GM10266 (cell line): ENCODE measurements around the gene ART5.
"Not testable (repeated sequence)": the region's sequence is repeated elsewhere in the genome, so short reads cannot be mapped to it uniquely, and the experiment has no call there.

ENCODE experiments used
- DNase-seq: peaks from one replicate; pipeline ENCODE4 v3.0.0; 2012; ENCODE audit errors: extremely low spot score
- TF ChIP-seq, protein P1 (sequence below): IDR thresholded peaks from 2 replicates; pipeline ENCODE4 v1.5.1; 2012; ENCODE audit warnings: mild to moderate bottlenecking, low read depth; ENCODE audit not compliant: control insufficient read depth, insufficient read depth; ENCODE audit errors: missing control alignments

Gene ART5

DNA sequence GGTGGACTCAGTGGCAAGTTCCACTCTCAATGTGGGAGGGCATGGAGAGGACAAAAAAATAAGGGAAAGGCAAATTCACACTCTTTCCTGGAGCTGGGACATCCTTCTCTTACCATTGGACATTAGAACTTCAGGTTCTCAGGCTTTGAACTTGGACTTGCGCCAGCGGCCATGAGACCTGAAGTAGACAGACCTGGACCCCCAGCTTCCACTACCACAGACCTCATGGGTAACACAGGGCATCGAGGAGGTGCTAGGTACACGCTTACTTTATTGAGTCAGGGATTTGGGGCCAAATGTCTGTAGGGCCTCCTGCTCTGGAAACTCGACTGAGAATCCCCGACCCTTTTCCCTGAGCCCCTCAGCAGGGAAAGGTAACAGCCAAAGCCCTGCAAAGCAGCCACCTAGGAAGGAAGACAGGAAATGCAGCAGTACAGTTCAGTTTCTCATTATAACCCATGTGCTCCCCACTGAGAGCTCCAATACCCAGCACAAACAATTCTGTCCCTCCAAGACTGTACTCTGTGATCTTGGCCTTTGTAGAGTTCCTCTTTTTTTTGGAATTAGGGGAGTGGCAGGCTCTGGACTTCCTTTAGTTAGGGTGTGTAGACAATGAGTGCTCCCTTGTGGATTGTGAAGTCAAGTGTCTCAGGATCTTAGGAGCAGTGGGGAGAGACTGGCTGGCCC is 23.7 kb upstream of the ART5 start:
- TF ChIP-seq, protein P1, sequence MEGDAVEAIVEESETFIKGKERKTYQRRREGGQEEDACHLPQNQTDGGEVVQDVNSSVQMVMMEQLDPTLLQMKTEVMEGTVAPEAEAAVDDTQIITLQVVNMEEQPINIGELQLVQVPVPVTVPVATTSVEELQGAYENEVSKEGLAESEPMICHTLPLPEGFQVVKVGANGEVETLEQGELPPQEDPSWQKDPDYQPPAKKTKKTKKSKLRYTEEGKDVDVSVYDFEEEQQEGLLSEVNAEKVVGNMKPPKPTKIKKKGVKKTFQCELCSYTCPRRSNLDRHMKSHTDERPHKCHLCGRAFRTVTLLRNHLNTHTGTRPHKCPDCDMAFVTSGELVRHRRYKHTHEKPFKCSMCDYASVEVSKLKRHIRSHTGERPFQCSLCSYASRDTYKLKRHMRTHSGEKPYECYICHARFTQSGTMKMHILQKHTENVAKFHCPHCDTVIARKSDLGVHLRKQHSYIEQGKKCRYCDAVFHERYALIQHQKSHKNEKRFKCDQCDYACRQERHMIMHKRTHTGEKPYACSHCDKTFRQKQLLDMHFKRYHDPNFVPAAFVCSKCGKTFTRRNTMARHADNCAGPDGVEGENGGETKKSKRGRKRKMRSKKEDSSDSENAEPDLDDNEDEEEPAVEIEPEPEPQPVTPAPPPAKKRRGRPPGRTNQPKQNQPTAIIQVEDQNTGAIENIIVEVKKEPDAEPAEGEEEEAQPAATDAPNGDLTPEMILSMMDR = no peak
- peak; percentile 14 for DNase-seq

GRCh38 chr11:3664032-3664630 is 22.3 kb upstream of the ART5 start:
- DNase-seq = no peak
- TF ChIP-seq, protein P1 = no peak

DNA sequence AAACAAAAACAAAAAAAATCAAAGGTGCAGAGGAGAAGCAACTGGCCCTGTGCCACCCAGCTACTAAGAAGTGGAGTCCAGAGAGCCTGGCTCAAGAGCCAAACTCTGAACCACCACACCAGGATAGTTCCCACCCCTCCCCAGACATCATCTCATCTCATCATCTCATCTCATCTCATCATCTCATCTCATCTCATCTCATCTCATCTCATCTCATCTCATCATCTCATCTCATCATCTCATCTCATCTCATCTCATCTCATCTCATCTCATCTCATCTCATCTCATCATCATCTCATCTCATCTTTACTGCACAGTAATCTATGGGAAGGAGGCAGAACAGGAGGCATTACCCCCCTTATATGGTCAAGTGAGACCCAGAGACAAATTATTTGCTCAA is 21.1 kb upstream of the ART5 start:
- TF ChIP-seq, protein P1 = no peak
- no peak for DNase-seq

- DNase-seq = no peak
- TF ChIP-seq, protein P1 = no peak
These were observed 19.2 kb upstream of the ART5 start for GRCh38 chr11:3660960-3661359.

DNA sequence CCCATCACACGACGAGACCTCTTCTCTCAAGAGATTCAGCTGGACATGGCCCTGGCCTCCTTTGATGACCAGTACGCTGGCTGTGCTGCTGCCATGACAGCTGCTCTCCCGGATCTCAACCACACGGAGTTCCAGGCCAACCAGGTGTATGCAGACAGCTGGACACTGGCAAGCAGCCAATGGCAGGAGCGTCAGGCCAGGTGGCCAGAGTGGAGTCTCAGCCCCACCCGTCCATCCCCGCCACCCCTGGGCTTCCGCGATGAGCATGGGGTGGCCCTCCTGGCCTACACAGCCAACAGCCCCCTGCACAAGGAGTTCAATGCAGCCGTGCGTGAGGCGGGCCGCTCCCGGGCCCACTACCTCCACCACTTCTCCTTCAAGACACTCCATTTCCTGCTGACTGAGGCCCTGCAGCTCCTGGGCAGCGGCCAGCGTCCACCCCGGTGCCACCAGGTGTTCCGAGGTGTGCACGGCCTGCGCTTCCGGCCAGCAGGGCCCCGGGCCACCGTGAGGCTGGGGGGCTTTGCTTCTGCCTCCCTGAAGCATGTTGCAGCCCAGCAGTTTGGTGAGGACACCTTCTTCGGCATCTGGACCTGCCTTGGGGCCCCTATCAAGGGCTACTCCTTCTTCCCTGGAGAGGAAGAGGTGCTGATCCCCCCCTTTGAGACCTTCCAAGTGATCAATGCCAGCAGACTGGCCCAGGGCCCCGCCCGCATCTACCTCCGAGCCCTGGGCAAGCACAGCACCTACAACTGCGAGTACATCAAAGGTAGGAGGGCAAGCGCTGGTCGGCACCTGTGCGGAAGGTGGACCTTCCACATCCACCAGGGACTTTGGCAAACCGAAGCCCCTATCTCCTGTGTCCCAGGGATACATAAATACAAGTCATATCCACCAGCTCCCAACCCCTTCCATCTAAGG is 18.1 kb upstream of the ART5 start:
- TF ChIP-seq, protein P1 = no peak
- DNase-seq = no peak

DNA sequence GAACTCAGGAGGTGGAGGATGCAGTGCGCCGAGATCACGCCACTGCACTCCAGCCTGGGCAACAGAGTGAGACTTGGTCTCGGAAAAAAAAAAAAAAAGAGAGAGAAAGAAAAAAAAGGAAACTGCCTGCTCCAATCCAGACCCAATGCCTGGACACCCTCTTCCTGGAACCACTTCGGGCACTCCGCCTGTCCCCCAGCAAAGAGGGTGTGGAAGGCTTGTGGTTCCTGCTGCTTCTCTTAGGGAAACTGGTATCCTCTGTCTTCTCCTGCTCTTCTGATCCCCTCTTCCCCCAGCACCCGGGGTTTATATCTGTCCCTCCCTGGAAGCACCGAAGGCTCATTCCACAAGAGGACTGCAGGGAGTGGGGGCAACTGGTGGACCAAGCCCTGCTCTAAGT is 16.5 kb upstream of the ART5 start:
- no peak for DNase-seq
- TF ChIP-seq, protein P1 = no peak

- DNase-seq = not testable (repeated sequence)
These were observed 15.5 kb upstream of the ART5 start for GRCh38 chr11:3657331-3657730.
